D341Med (cell line): ENCODE results near the gene CRNN.

Experiments used
- DNase-seq: peaks from one replicate; pipeline ENCODE4 v3.0.0; 2012; ENCODE audit warnings: low spot score

Gene CRNN

GRCh38 chr1:152413909-152414308 lies at the start of gene CRNN:
Gene CRNN, minus strand, starts transcription at chr1:152414263. Its CDS starts 2,030 bp downstream, at chr1:152412233.
- no peak for DNase-seq

- DNase-seq = no peak
Measured at GRCh38 chr1:152462636-152463035, 48.6 kb upstream of the CRNN start.

- DNase-seq = no peak
Measured at GRCh38 chr1:152461544-152461943, 47.5 kb upstream of the CRNN start.

- no peak for DNase-seq
Measured at GRCh38 chr1:152460529-152460899, 46.5 kb upstream of the CRNN start.

GRCh38 chr1:152459596-152460528 lies 45.8 kb upstream of the CRNN start:
- DNase-seq = peak; percentile 60

- peak; percentile 75 for DNase-seq
Measured at GRCh38 chr1:152458384-152459185, 44.5 kb upstream of the CRNN start.

GRCh38 chr1:152457561-152457960 lies 43.5 kb upstream of the CRNN start:
- no peak for DNase-seq

GRCh38 chr1:152457071-152457470 lies 43.0 kb upstream of the CRNN start:
- DNase-seq = no peak

- DNase-seq = no peak
Measured at GRCh38 chr1:152451254-152451653, 37.2 kb upstream of the CRNN start.

- DNase-seq = no peak
Measured at GRCh38 chr1:152449661-152450060, 35.6 kb upstream of the CRNN start.

GRCh38 chr1:152448496-152448895 lies 34.4 kb upstream of the CRNN start:
- DNase-seq = no peak

GRCh38 chr1:152448095-152448494 lies 34.0 kb upstream of the CRNN start:
- DNase-seq = no peak

- DNase-seq = no peak
Measured at GRCh38 chr1:152447484-152447883, 33.4 kb upstream of the CRNN start.

- DNase-seq = no peak
Measured at GRCh38 chr1:152444045-152444444, 30.0 kb upstream of the CRNN start.

- no peak for DNase-seq
Measured at GRCh38 chr1:152442765-152443164, 28.7 kb upstream of the CRNN start.

GRCh38 chr1:152442301-152442700 lies 28.2 kb upstream of the CRNN start:
- DNase-seq = no peak

GRCh38 chr1:152441756-152442155 lies 27.7 kb upstream of the CRNN start:
- DNase-seq = no peak

GRCh38 chr1:152440635-152441471 lies 26.8 kb upstream of the CRNN start:
- peak; percentile 81 for DNase-seq

GRCh38 chr1:152436593-152437496 lies 22.8 kb upstream of the CRNN start:
- no peak for DNase-seq

GRCh38 chr1:152427458-152427857 lies 13.4 kb upstream of the CRNN start:
- no peak for DNase-seq

GRCh38 chr1:152426731-152427130 lies 12.7 kb upstream of the CRNN start:
- no peak for DNase-seq
